ENCODE measurements around the gene COL6A6.
"Not testable (repeated sequence)": the region's sequence is repeated elsewhere in the genome, so short reads cannot be mapped to it uniquely, and the experiment has no call there.

COL6A6 gene

DNA sequence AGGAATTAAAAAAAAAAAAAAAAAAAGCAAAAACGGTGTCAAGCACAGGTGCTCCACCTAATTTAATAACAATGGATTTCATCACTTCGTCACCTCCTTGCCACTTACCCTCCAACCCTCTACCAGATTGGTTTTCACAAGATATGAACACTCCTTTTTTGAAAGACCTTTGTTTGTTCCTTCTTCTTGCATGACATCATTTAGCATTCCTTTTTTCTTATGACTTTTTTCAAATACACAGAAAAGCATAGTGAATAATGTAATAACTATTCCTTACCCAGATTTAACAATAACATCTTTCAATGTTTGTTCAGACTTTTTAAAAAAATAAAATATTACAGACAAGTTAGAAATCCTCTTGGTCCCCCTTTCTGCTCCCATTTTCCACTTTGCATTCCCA, 16.3 kb downstream of the COL6A6 start:
- DNase-seq: no peak

DNA sequence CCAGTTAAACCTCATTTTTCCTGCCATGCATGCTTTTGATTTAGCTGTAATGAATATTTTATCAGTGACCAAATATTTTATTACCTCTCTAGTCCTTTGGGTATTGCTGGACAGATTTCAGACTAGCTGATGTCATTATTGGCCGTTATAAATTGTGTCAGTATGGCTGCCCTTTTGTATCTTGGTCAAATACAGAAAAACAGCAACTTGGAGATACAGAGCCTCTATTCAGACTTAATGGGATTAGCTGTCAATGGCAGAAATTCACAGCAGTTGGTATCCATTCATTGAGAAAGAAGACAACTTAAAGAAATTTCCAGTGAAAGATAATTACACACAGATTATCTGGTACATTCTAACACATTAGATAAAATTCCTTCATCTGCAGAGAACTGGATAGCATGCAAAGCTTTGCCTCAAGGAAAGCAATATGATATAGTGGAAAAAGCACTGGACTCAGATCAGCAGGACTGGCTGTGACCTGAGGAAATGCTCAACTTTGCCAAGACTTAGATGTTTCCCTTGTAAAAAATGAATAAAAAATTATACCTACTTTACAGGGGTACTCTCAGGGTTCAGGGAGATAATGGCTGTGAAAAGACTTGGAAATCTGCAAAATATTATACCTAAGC, 20.8 kb downstream of the COL6A6 start:
- no peak for DNase-seq

DNA sequence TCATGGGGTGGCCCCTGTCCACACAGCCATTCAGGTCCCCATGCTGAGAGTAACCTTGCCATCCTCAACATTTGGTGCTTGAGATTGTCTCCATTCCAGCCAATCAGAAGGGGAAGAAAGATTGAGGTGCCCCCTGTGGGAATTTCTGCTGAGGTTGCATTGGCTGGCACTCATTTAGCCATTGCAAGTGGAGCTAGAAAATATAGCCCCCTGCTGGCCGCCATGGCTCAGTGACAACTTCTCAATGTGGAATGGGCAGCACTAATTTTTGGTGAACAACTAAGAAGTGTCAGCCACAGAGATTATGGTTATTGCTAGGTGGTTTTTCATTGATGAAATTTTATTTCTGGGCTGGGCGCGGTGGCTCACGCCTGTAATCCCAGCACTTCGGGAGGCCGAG, 22.0 kb downstream of the COL6A6 start:
- DNase-seq: no peak

DNA sequence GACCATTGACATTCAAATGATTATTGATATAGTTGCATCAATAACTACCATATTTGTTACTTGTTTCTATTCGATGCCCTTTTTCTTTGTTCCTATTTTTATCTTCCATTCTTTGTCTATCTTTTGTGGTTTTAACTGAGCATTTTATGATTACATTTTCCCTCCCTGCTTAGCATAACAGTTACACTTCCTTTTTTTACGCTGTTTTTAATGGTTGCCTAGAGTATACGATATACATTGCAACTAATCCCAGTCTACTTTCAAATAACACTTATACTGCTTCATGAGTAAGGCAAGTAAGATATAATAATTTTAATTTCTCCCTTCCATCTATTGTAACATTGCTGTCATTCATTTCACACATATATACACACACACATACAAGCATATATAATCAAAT, 26.3 kb downstream of the COL6A6 start:
- DNase-seq: no peak

DNA sequence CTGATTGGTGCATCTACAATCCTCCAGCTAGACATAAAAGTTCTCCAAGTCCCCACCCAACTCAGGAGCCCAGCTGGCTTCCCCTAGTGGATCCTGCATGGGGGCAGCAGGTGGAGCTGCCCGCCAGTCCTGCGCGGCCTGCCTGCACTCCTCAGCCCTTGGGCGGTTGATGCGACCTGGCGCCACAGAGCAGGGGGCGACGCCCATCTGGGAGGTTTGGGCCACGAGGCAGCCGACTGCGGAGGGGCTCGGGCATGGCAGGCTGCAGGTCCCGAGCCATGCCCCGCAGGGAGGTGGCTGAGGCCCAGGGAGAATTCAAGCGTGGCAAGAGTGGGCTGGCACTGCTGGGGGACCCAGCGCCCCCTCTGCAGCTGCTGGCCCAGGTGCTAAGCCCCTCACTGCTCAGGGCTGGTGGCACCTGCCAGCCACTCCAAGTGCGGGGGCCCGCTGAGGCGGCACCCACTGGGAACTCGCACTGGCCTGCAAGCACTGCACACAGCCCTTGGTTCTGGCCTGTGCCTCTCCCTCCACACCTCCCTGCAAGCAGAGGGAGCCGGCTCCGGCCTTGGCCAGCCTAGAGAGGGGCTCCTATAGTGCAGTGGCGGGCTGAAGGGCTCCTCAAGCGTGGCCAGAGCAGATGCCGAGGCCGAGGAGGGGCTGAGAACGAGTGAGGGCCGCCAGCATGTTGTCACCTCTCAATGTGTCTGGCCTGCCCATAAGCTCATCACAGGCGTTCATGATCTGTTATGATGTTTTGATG, 30.1 kb downstream of the COL6A6 start:
- DNase-seq: no peak

DNA sequence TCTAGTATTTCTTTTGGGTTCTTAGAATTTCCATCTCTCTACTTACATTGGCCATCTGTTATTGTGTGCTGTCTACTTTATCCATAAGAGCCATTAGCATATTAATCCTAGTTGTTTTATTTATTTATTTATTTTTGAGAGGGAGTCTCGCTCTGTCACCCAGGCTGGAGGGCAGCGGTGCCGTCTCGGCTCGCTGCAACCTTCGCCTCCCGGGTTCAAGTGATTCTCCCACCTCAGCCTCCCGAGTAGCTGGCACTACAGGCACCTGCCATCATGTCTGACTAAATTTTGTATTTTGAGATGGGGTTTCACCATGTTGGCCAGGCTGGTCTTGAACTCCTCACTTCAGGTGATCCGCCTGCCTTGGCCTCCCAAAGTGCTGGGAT, 30.7 kb downstream of the COL6A6 start:
- DNase-seq: not testable (repeated sequence)

DNA sequence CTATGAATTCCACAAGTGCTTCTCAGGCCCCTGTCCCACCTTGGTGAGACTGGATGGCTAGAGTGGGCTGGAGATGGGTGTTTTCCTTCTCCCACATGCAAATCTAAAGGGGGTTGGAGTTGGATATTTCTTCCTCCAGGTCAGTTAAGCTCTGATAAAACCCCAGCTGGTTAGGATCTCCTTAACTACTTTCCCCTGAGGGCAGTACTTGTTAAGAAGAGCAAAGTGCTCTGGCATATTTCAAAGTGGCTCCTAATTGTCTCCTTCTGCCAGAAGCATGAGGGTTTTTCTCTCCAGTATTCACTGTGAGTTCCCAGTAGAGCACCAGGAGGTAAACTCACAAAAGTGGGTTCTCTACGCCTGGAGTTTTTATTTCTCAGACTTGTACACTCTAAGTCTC, 31.4 kb downstream of the COL6A6 start:
- DNase-seq: no peak

DNA sequence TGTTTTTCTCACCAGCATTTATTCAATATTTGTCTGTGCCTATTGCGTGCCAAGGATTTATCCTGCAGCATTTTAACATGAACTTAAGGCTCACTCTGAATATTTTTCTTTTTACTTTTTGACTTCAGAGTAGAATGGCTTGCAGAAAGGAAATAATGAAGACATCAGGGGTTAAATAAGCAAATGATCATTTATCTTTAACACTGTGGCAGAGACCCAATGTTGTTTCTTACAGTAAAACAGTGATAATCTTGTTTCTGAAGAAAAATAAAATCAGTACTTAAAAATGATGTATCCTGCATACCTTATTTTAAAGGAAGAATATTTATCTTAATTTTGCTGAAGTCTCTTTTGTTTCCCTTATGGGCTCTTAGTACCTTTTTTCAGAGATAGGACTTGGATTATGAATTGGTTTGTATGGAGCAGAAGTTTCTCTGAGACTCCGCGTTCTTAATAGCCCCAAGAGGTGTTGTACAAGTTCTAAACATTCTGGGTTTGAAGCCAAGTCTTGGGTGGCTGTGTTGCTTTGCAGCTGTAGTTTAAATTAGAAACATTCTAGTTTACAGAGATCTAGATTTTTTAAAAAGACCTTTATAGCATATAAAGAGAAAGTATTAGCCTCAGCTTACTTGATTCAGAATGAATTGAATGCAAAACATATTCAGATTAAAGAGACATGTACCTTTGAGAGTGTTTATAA, 40.5 kb downstream of the COL6A6 start:
- no peak for DNase-seq

DNA sequence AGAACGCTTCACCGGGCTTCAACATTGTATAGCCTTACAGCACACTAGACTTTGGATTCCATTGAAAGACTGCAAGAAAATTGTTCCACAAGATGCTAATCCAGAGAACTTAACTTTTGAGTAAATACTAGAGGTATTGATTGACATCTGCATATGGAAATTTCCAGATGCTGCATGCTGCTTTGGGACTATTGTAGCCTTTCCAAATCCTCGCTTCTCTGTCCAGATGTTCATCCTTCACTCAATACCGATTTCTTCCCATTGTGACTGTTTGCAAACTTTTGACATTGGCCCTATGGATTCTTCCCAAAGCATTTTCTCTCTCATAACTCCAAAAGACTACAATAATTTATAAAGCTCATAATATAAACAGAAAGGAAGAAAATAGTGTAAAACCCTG, 41.4 kb downstream of the COL6A6 start:
- DNase-seq: no peak

DNA sequence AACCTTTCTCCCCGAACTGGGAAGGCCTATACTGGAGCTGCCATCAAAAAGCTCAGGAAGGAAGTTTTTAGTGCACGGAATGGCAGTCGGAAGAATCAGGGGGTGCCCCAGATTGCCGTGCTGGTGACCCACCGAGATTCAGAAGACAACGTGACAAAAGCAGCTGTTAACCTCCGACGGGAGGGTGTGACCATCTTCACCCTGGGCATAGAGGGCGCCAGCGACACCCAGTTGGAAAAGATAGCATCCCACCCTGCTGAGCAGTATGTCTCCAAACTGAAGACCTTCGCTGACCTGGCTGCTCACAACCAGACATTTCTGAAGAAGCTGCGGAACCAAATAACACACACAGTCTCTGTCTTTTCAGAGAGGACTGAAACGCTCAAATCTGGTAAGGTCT, 48.2 kb downstream of the COL6A6 start:
- DNase-seq: no peak
